Measurements from ENCODE around the gene QRFP.

Gene QRFP

GRCh38 chr9:130904070-130905044 lies 7.7 kb upstream of the QRFP start:
- DNase-seq (ENCODE audit: low read depth), result no peak

- DNase-seq (ENCODE audit: low read depth), result no peak
These were observed 6.8 kb upstream of the QRFP start for GRCh38 chr9:130903194-130904069.

- no peak for DNase-seq (ENCODE audit: low read depth)
These were observed 5.9 kb upstream of the QRFP start for GRCh38 chr9:130902204-130903185.

GRCh38 chr9:130901498-130902203 lies 5.0 kb upstream of the QRFP start:
- no peak for DNase-seq (ENCODE audit: low read depth)

GRCh38 chr9:130900701-130901497 lies 4.3 kb upstream of the QRFP start:
- DNase-seq (ENCODE audit: low read depth), result no peak

GRCh38 chr9:130899051-130899748 lies 2.6 kb upstream of the QRFP start:
- DNase-seq (ENCODE audit: low read depth), result no peak

GRCh38 chr9:130898552-130898852 lies 1.9 kb upstream of the QRFP start:
- no peak for DNase-seq (ENCODE audit: low read depth)

GRCh38 chr9:130897848-130898551 lies 1.4 kb upstream of the QRFP start:
- no peak for DNase-seq (ENCODE audit: low read depth)

- no peak for DNase-seq (ENCODE audit: low read depth)
These were observed 616 bp upstream of the QRFP start for GRCh38 chr9:130897105-130897751.

- no peak for DNase-seq (ENCODE audit: low read depth)
These were observed 955 bp downstream of the QRFP start for GRCh38 chr9:130895481-130896232.

GRCh38 chr9:130895038-130895437 lies 1.6 kb downstream of the QRFP start:
- no peak for DNase-seq (ENCODE audit: low read depth)

GRCh38 chr9:130894546-130894945 lies 2.1 kb downstream of the QRFP start:
- no peak for DNase-seq (ENCODE audit: low read depth)

GRCh38 chr9:130893341-130894101 lies 3.1 kb downstream of the QRFP start:
- no peak for DNase-seq (ENCODE audit: low read depth)

- DNase-seq (ENCODE audit: low read depth), result no peak
These were observed 3.9 kb downstream of the QRFP start for GRCh38 chr9:130892477-130893304.

GRCh38 chr9:130891688-130892476 lies 4.7 kb downstream of the QRFP start:
- DNase-seq (ENCODE audit: low read depth), result no peak

Measured in stimulated activated CD8-positive, alpha-beta memory T cell treated with anti-CD3 and anti-CD28 coated beads, Interleukin-12 subunit alpha, Interleukin-12 subunit beta, amount 100 ng/mL, for 4 hours (primary cell).